Panc1 (cell line): ENCODE measurements around the gene P3R3URF.

Experiments used
- SIN3A ChIP-seq: IDR thresholded peaks from 2 replicates; pipeline ENCODE4 v1.6.1; 2012; ENCODE audit warnings: low read depth, mild to moderate bottlenecking, low read length, moderate library complexity, borderline replicate concordance; ENCODE audit not compliant: insufficient read depth
- TF ChIP-seq, protein P1 (sequence below): fragments of 450-650 bp; IDR thresholded peaks from 2 replicates; pipeline ENCODE4 v1.5.1; 2017; ENCODE audit warnings: mild to moderate bottlenecking
- TF ChIP-seq, protein P2 (sequence below), 2 experiments: IDR thresholded peaks; 2 replicates each; pipeline ENCODE4 v1.6.1; 2011 to 2012; ENCODE audit warnings: low read depth in 2 of 2, control low read depth in 1 of 2, low read length in 1 of 2, mild to moderate bottlenecking in 1 of 2, moderate library complexity in 1 of 2; ENCODE audit not compliant: insufficient read depth in 1 of 2

DNA sequence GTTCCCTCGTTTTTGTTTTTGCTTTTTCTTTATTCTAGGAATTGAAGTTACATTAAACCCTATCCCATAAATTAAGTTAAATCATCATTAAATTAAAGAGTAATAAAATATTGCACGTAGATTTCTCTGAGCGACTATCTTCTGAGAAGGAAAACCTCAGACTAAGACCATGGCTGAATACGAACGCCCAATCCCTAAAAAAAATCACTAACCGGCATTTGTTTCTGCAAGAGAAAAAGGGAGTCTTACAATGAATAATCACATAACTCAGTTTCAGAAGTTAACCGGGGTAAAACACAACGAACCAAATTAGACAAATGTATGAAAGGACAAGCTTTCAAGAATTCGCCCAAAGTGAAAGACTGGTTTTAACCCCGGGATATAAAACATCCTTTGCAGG, 45.2 kb downstream of the P3R3URF start:
- TF ChIP-seq, protein P1, sequence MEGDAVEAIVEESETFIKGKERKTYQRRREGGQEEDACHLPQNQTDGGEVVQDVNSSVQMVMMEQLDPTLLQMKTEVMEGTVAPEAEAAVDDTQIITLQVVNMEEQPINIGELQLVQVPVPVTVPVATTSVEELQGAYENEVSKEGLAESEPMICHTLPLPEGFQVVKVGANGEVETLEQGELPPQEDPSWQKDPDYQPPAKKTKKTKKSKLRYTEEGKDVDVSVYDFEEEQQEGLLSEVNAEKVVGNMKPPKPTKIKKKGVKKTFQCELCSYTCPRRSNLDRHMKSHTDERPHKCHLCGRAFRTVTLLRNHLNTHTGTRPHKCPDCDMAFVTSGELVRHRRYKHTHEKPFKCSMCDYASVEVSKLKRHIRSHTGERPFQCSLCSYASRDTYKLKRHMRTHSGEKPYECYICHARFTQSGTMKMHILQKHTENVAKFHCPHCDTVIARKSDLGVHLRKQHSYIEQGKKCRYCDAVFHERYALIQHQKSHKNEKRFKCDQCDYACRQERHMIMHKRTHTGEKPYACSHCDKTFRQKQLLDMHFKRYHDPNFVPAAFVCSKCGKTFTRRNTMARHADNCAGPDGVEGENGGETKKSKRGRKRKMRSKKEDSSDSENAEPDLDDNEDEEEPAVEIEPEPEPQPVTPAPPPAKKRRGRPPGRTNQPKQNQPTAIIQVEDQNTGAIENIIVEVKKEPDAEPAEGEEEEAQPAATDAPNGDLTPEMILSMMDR = no peak
- TF ChIP-seq SIN3A = no peak
- TF ChIP-seq, protein P2, sequence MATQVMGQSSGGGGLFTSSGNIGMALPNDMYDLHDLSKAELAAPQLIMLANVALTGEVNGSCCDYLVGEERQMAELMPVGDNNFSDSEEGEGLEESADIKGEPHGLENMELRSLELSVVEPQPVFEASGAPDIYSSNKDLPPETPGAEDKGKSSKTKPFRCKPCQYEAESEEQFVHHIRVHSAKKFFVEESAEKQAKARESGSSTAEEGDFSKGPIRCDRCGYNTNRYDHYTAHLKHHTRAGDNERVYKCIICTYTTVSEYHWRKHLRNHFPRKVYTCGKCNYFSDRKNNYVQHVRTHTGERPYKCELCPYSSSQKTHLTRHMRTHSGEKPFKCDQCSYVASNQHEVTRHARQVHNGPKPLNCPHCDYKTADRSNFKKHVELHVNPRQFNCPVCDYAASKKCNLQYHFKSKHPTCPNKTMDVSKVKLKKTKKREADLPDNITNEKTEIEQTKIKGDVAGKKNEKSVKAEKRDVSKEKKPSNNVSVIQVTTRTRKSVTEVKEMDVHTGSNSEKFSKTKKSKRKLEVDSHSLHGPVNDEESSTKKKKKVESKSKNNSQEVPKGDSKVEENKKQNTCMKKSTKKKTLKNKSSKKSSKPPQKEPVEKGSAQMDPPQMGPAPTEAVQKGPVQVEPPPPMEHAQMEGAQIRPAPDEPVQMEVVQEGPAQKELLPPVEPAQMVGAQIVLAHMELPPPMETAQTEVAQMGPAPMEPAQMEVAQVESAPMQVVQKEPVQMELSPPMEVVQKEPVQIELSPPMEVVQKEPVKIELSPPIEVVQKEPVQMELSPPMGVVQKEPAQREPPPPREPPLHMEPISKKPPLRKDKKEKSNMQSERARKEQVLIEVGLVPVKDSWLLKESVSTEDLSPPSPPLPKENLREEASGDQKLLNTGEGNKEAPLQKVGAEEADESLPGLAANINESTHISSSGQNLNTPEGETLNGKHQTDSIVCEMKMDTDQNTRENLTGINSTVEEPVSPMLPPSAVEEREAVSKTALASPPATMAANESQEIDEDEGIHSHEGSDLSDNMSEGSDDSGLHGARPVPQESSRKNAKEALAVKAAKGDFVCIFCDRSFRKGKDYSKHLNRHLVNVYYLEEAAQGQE (IDR thresholded peaks at IDR 0.05; ENCODE audit: insufficient read depth in 1 of 2, low read depth in 2 of 2, low read length in 1 of 2) = no peak
